Thyroid gland (tissue), 4 donors: ENCODE data around the gene ZNF674. TPM values are rescaled to one million over a fixed set of nuclear protein-coding genes. Genes with fewer than 3 reads are reported as not detected.

Experiments
- DNase-seq, 2 donors: peaks; one replicate each; pipeline ENCODE4 v3.0.0-alpha.2; 2019
- H3K27ac ChIP-seq, 3 donors: fragments of 200-600 bp; sonication (generic); 1 replicate in 2 of 3; 2 replicates in 1 of 3; pipeline ENCODE4 v1.5.1; 2016 to 2019; ENCODE audit warnings: mild to moderate bottlenecking in 1 of 3, moderate library complexity in 1 of 3
- H3K27me3 ChIP-seq: fragments of 200-600 bp; sonication (generic); one replicate; pipeline ENCODE4 v1.5.1; 2019
- H3K36me3 ChIP-seq, 2 donors: fragments of 200-600 bp; sonication (generic); one replicate each; pipeline ENCODE4 v1.5.1; 2016 to 2019
- H3K4me1 ChIP-seq, 2 donors: fragments of 200-600 bp; sonication (generic); one replicate each; pipeline ENCODE4 v1.5.1; 2017 to 2019
- H3K4me3 ChIP-seq, 3 donors: fragments of 200-600 bp; sonication (generic); replicated peaks in 1 of 3; 1 replicate in 2 of 3; 2 replicates in 1 of 3; pipeline ENCODE4 v1.5.1; 2016; ENCODE audit warnings: mild to moderate bottlenecking in 1 of 3
- H3K9me3 ChIP-seq: fragments of 200-600 bp; sonication (generic); one replicate; pipeline ENCODE4 v1.5.1; 2017
- POLR2A ChIP-seq, 2 donors: fragments of 450-650 bp; IDR thresholded peaks; one replicate each; pipeline ENCODE4 v1.6.1; 2017; ENCODE audit warnings: antibody characterized with exemption in 2 of 2, mild to moderate bottlenecking in 2 of 2, moderate library complexity in 1 of 2
- WGBS, 2 donors: methylation state at CpG; one replicate each; pipeline ENCODE4 v1.1.5; 2017; 5-methylcytosine and 5-hydroxymethylcytosine counted together
- intact Hi-C: fragments of 100-400 bp; cut with DNase I; formaldehyde crosslinking; loops from one replicate; pipeline ENCODE4 v1.15.1; 2023
- total RNA-seq, 4 donors: library from RNA; depleted of rRNA; stranded (reverse); fragments of >200 nt; gene quantifications; one replicate each; pipeline ENCODE4 v1.2.3, GENCODE V29; 2016
- TF ChIP-seq, protein P1 (sequence below), 6 experiments: fragments of 200-600 bp in 3 of 6; fragments of 450-650 bp in 3 of 6; sonication (generic) in 3 of 6; IDR thresholded peaks; one replicate each; pipeline ENCODE4 v1.5.1; 2016 to 2019; ENCODE audit warnings: antibody characterized with exemption in 6 of 6, mild to moderate bottlenecking in 2 of 6, inconsistent platforms in 1 of 6, moderate library complexity in 1 of 6

Gene ZNF674
- total RNA-seq = 1 to 10 TPM; 2.9 to 9.3 (median 6.6) TPM

DNA sequence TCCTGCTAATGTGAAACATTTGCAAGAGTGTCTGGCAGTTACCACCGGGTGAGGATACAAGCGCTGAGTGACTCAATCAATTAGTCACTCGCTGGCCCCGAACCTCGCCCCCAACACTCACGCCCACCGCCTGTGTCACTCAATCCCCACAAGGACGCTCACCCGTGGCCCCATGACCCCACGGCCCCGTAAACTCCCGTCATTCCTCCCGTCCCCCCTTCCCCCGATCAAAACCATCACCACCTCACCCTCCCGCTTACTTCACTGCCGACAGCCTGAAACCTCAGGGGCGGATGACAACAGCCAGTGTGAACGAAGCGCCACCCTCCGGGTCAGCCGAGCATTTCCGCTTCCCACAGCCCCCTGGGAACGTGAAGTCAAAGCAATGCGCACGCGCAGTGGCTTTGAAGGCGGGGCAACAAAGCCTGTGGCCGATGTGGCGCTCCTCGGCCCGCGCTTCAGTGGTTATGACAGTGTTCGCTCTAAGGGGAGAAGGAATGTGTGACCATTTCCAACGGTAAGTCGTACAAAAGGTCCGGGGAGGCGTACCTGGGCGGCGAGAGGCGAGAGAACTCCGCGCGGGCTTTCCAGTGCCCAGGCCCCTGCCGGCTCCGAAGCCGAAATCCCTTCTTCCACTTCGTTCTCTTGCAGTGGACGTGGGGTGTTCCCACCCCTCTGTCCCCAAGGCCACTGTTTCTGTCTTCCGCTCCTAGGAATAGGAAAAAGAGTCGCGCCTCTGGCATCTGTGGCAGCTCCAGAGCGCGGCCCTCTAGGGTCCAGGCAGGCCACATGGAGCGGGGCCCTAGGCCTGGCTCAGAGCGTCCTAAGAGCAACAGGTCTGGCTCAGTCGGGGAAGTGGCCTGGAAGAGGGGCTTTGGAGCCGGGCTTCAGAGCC is at the start of gene ZNF674:
Gene ZNF674, minus strand, starts transcription at position 311 of the 895 bp plus-strand sequence. CDS start 3,334 bp downstream, outside the sequence.
- peak within 1 kb of the TSS; percentile 62 to 81 (median 74) for H3K27ac ChIP-seq
- TF ChIP-seq, protein P1, sequence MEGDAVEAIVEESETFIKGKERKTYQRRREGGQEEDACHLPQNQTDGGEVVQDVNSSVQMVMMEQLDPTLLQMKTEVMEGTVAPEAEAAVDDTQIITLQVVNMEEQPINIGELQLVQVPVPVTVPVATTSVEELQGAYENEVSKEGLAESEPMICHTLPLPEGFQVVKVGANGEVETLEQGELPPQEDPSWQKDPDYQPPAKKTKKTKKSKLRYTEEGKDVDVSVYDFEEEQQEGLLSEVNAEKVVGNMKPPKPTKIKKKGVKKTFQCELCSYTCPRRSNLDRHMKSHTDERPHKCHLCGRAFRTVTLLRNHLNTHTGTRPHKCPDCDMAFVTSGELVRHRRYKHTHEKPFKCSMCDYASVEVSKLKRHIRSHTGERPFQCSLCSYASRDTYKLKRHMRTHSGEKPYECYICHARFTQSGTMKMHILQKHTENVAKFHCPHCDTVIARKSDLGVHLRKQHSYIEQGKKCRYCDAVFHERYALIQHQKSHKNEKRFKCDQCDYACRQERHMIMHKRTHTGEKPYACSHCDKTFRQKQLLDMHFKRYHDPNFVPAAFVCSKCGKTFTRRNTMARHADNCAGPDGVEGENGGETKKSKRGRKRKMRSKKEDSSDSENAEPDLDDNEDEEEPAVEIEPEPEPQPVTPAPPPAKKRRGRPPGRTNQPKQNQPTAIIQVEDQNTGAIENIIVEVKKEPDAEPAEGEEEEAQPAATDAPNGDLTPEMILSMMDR (IDR thresholded peaks at IDR 0.05) = peak in 4 of 6 experiments; percentile 25 to 49 (median 36)
- TF ChIP-seq POLR2A (IDR thresholded peaks at IDR 0.05) = peak; percentile 63 to 83
- H3K4me3 ChIP-seq = peak within 1 kb of the TSS; percentile 10 to 78 (median 53)
- H3K9me3 ChIP-seq = no peaks in the 10 kb centered on the region
- H3K36me3 ChIP-seq = no peaks in the 10 kb centered on the region
- DNase-seq = peak; percentile 92 to 95
- no peaks in the 10 kb centered on the region for H3K27me3 ChIP-seq
- intact Hi-C loops = no loop called here
- H3K4me1 ChIP-seq = no peaks in the 10 kb centered on the region
- 0 to 1% methylated on average over 21 to 48 of the region's 57 CpGs for WGBS, 2 donors

- WGBS, 2 donors = 72 to 73% methylated on average over 7 of the region's 7 CpGs
- intact Hi-C loops = no loop called here
- Histone ChIP-seq H3K27me3 (no peaks in the 10 kb centered on the region), H3K27ac (no peak overlapping the region), H3K9me3 (no peaks in the 10 kb centered on the region), H3K4me1 (peaks cover 0 to 11% of the 10 kb centered on the region in 2 donors), H3K36me3 (no peaks in the 10 kb centered on the region), H3K4me3 (no peak overlapping the region)
- DNase-seq = no peak
- TF ChIP-seq, protein P1 (IDR thresholded peaks at IDR 0.05) = no peak
- no peak for TF ChIP-seq POLR2A (IDR thresholded peaks at IDR 0.05)
Observed at GRCh38 chrX:46589977-46590723, 44.9 kb upstream of the ZNF674 start.

GRCh38 chrX:46588263-46588662 is 43.0 kb upstream of the ZNF674 start:
- DNase-seq = peak; percentile 3 to 8
- Histone ChIP-seq H3K9me3 (no peaks in the 10 kb centered on the region), H3K36me3 (no peaks in the 10 kb centered on the region), H3K27me3 (no peaks in the 10 kb centered on the region), H3K4me1 (peaks cover 0 to 11% of the 10 kb centered on the region in 2 donors), H3K4me3 (no peak overlapping the region), H3K27ac (no peak overlapping the region)
- no peak for TF ChIP-seq POLR2A (IDR thresholded peaks at IDR 0.05)
- intact Hi-C loops = no loop called here
- 74 to 83% methylated on average over 3 to 4 of the region's 4 CpGs for WGBS, 2 donors

DNA sequence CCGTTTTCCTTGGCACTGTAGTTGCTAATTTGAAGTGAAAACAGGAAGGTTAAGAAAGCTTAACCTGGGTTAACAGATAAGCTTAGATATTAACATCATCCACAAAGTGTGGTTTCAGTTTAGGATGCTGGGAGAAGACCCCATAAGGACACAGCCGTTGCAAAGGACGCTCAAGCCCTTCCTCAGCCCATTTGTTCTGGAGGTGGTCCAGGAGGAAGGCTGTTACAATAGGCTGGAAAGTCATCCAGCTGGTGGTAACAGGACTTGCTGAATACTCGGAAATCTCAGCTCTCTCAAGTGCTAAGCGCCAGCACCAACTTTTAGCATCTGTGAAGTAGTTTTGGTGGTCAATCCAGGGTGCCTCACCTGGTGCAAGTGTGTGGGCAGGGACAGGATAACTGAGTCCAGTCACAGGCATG is 42.5 kb upstream of the ZNF674 start:
- WGBS, 2 donors = 23 to 56% methylated on average over 5 of the region's 5 CpGs
- H3K4me3 ChIP-seq = no peak overlapping the region
- H3K27me3 ChIP-seq = no peaks in the 10 kb centered on the region
- H3K27ac ChIP-seq = peak overlapping the region in 1 of 3 donors; percentile 10
- H3K36me3 ChIP-seq = no peaks in the 10 kb centered on the region
- peaks cover 0 to 11% of the 10 kb centered on the region in 2 donors for H3K4me1 ChIP-seq
- no peak for DNase-seq
- intact Hi-C loops = no loop called here
- TF ChIP-seq POLR2A (IDR thresholded peaks at IDR 0.05) = no peak
- TF ChIP-seq, protein P1 (IDR thresholded peaks at IDR 0.05) = no peak
- no peaks in the 10 kb centered on the region for H3K9me3 ChIP-seq

- Histone ChIP-seq H3K27ac (peak overlapping the region in 1 of 3 donors; percentile 10), H3K9me3 (no peaks in the 10 kb centered on the region), H3K27me3 (no peaks in the 10 kb centered on the region), H3K36me3 (no peaks in the 10 kb centered on the region), H3K4me1 (peaks cover 0 to 17% of the 10 kb centered on the region in 2 donors), H3K4me3 (no peak overlapping the region)
- no peak for DNase-seq
- no peak for TF ChIP-seq POLR2A (IDR thresholded peaks at IDR 0.05)
- TF ChIP-seq, protein P1 (IDR thresholded peaks at IDR 0.05) = no peak
- intact Hi-C loops = no loop called here
- 70 to 80% methylated on average over 5 of the region's 5 CpGs for WGBS, 2 donors
Observed at GRCh38 chrX:46587158-46587557, 41.9 kb upstream of the ZNF674 start.
